Ishikawa (cell line): ENCODE data around the gene COL27A1.

ENCODE experiments used
- EP300 ChIP-seq: IDR thresholded peaks from 2 replicates; pipeline ENCODE4 v1.6.1; 2012; ENCODE audit warnings: borderline replicate concordance
- RAD21 ChIP-seq: IDR thresholded peaks from 2 replicates; pipeline ENCODE4 v1.6.1; 2012; ENCODE audit warnings: low read depth
- TAF1 ChIP-seq: IDR thresholded peaks from 2 replicates; pipeline ENCODE4 v1.6.1; 2012; ENCODE audit warnings: low read depth, mild to moderate bottlenecking
- TCF12 ChIP-seq: IDR thresholded peaks from 2 replicates; pipeline ENCODE4 v1.6.1; 2012; ENCODE audit warnings: low read depth
- TEAD4 ChIP-seq: IDR thresholded peaks from 2 replicates; pipeline ENCODE4 v1.6.1; 2012
- YY1 ChIP-seq: IDR thresholded peaks from 2 replicates; pipeline ENCODE4 v1.6.1; 2012; ENCODE audit warnings: low read depth
- ZBTB7A ChIP-seq: IDR thresholded peaks from 2 replicates; pipeline ENCODE4 v1.6.1; 2012; ENCODE audit warnings: low read depth
- TF ChIP-seq, protein P1 (sequence below): IDR thresholded peaks from 2 replicates; pipeline ENCODE4 v1.6.1; 2012; ENCODE audit warnings: low read depth, mild to moderate bottlenecking
- TF ChIP-seq, protein P2 (sequence below): IDR thresholded peaks from 2 replicates; pipeline ENCODE4 v1.6.1; 2012
- TF ChIP-seq, protein P3 (sequence below): IDR thresholded peaks from 2 replicates; pipeline ENCODE4 v1.6.1; 2012

DNA sequence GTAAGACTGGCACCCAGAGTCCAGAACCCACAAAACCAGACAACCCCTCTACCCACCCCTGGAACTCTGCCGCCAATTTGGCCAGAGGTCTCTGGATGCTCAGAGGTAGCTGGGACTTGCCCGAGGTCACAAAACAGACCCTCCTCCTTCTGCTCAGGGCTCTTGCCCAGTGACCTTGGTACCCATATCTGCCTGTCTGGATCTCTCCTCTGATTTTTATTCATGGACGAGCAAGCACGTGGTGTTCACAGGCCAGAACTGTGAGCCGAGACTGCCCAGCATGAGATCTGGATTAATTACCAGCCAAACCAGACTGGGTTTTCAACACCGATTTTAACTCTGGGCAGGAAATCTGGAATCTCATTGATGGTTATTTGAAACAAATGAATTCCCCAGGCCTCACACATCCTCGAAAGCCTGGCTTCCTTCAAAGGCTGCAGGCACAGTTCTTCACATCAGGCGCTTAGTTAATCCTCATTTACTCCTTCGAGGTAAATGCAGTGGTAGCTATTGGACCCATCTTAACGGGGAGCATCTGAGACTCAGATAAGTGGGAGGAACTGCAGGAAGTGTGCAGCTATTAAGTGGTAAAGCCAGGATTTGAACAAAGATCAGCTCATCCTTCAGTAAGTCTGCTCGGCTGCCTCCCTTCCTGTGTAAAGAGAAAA, 21.4 kb downstream of the COL27A1 start:
- TF ChIP-seq TCF12 = no peak
- no peak for TF ChIP-seq EP300
- TF ChIP-seq, protein P1, sequence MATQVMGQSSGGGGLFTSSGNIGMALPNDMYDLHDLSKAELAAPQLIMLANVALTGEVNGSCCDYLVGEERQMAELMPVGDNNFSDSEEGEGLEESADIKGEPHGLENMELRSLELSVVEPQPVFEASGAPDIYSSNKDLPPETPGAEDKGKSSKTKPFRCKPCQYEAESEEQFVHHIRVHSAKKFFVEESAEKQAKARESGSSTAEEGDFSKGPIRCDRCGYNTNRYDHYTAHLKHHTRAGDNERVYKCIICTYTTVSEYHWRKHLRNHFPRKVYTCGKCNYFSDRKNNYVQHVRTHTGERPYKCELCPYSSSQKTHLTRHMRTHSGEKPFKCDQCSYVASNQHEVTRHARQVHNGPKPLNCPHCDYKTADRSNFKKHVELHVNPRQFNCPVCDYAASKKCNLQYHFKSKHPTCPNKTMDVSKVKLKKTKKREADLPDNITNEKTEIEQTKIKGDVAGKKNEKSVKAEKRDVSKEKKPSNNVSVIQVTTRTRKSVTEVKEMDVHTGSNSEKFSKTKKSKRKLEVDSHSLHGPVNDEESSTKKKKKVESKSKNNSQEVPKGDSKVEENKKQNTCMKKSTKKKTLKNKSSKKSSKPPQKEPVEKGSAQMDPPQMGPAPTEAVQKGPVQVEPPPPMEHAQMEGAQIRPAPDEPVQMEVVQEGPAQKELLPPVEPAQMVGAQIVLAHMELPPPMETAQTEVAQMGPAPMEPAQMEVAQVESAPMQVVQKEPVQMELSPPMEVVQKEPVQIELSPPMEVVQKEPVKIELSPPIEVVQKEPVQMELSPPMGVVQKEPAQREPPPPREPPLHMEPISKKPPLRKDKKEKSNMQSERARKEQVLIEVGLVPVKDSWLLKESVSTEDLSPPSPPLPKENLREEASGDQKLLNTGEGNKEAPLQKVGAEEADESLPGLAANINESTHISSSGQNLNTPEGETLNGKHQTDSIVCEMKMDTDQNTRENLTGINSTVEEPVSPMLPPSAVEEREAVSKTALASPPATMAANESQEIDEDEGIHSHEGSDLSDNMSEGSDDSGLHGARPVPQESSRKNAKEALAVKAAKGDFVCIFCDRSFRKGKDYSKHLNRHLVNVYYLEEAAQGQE = no peak
- TF ChIP-seq YY1 = no peak
- TF ChIP-seq, protein P2, sequence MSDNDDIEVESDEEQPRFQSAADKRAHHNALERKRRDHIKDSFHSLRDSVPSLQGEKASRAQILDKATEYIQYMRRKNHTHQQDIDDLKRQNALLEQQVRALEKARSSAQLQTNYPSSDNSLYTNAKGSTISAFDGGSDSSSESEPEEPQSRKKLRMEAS = no peak
- TF ChIP-seq RAD21 = no peak
- no peak for TF ChIP-seq ZBTB7A
- TF ChIP-seq, protein P3, sequence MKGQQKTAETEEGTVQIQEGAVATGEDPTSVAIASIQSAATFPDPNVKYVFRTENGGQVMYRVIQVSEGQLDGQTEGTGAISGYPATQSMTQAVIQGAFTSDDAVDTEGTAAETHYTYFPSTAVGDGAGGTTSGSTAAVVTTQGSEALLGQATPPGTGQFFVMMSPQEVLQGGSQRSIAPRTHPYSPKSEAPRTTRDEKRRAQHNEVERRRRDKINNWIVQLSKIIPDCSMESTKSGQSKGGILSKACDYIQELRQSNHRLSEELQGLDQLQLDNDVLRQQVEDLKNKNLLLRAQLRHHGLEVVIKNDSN = no peak
- no peak for TF ChIP-seq TAF1
- TF ChIP-seq TEAD4 = no peak
